ENCODE results near the gene LSM3.

DNA sequence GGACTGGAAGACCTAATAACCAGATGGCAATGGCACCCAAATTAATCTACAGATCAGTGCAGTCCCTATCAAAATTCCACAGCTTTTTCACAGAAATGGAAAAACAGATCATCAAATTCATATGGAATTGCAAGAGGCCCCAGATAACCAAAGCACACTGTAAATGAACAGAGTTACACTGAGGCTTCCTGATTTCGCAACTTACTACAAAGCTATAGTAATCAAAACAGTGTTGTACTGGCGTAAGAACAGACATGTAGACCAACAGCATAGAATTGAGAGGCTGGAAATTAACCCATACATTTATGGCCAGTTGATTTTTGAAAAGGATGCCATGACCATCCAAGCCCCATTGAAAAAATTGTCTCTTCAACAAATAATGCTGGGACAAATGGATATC, 16.4 kb upstream of the LSM3 start:
- no peak for TF ChIP-seq POLR2AphosphoS5 (IDR thresholded peaks at IDR 0.05)
- TF ChIP-seq, protein P1, sequence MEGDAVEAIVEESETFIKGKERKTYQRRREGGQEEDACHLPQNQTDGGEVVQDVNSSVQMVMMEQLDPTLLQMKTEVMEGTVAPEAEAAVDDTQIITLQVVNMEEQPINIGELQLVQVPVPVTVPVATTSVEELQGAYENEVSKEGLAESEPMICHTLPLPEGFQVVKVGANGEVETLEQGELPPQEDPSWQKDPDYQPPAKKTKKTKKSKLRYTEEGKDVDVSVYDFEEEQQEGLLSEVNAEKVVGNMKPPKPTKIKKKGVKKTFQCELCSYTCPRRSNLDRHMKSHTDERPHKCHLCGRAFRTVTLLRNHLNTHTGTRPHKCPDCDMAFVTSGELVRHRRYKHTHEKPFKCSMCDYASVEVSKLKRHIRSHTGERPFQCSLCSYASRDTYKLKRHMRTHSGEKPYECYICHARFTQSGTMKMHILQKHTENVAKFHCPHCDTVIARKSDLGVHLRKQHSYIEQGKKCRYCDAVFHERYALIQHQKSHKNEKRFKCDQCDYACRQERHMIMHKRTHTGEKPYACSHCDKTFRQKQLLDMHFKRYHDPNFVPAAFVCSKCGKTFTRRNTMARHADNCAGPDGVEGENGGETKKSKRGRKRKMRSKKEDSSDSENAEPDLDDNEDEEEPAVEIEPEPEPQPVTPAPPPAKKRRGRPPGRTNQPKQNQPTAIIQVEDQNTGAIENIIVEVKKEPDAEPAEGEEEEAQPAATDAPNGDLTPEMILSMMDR (IDR thresholded peaks at IDR 0.05) = no peak

All from sigmoid colon (tissue), 4 donors.